GM21381 (cell line): ENCODE measurements around the gene TMEM44.
"Not testable (repeated sequence)": the region's sequence is repeated elsewhere in the genome, so short reads cannot be mapped to it uniquely, and the experiment has no call there.

Experiments
- ATAC-seq: cut with Tn5 transposase; IDR thresholded peaks from one replicate; pipeline ENCODE4 v1.9.1; 2021; ENCODE audit warnings: mild to moderate bottlenecking, moderate library complexity; ENCODE audit not compliant: unreplicated experiment

TMEM44 gene

GRCh38 chr3:194642769-194643168 is 9.6 kb upstream of the TMEM44 start:
- no peak for ATAC-seq

GRCh38 chr3:194640829-194641228 is 7.6 kb upstream of the TMEM44 start:
- ATAC-seq: no peak

DNA sequence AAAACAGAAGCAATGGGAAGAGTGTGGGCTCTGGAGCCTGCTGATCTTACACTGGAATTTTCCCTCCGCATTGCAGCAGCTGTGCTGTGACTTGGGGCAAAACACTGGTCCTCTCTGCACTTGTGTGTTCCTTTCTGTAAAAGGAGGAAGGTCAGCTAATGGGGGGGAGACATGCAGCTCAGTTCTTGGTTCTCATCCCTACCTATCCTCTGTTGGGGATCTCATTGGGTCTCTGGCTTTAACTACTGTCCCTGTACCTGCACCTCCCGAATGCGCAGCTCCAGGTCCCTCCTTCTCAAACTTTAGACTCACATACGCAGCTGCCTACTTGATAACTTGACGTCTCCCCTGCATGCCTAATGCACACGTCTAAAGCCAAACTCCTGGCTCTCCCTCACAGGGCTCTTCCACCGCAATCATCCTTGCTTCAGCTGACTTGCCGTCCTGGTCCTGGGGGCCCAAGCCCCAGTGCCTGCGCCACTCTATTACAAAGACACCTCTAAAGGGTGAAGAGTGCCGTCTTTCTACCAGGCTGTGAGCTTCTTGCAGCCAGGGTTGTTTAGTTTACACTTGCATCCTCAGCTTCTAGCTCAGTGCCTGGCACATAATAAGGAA is 5.9 kb upstream of the TMEM44 start:
- ATAC-seq: no peak

DNA sequence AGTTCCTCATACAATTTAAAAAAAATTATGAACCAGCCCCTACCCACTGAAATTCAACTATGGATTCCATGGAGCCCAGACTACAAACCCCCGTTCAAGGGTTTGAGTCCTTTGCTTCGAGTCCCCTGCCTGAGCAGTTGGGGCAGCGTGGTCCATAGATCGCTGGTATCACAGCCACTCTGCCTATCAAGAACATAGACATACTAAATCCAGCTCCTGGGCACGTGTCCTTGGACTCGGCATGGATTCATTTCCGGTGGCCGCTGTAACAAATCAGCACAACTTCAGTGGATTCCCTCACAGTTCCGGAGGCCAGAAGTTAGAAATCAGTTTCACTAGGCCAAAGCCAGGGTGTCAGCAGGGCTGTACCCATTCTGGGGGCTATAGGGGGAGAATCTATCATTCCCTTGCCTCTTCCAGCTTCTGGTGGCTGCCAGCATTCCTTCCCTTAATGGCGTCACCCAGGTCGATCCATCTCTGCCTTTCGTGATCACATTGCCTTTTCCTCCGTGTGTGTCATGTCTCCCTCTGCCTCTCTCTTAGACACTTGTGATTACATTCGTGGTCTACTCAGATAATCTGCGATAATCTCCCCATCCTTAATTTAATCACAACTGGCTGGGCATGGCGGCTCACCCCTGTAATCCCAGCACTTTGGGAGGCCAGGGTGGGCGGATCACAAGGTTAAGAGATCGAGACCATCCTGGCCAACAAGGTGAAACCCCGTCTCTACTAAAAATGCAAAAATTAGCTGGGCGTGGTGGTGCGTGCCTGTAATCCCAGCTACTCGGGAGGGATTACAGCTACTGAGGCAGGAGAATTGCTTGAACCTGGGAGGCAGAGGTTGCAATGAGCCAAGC is 4.6 kb upstream of the TMEM44 start:
- no peak for ATAC-seq

GRCh38 chr3:194637066-194637465 is 3.8 kb upstream of the TMEM44 start:
- ATAC-seq: no peak

GRCh38 chr3:194632809-194633348 is 340 bp downstream of the TMEM44 start:
- peak; percentile 61 for ATAC-seq

GRCh38 chr3:194632226-194632808 is 902 bp downstream of the TMEM44 start:
- ATAC-seq: no peak

DNA sequence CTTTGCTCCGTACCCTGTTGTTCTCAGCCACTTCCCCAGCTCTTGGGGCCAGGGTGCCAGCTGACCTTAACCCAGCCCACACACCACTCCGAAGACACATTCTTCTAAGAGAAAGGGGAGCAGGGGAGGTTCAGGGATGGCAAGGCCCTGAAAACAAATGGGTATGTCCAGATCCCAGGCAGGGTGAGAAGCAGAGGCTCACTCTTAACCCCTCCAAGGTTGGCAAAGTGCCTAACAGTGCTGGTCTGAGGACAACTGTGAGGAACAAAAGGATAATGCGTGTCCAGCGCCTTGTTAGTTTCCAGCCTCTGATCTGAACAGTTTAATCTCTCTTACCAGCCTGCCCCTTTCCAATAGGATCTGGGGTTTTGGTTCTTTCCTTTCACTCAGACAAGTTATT is 1.5 kb downstream of the TMEM44 start:
- no peak for ATAC-seq

- ATAC-seq: not testable (repeated sequence)
Measured at GRCh38 chr3:194630681-194631080, 2.5 kb downstream of the TMEM44 start.

GRCh38 chr3:194624956-194625355 is 8.3 kb downstream of the TMEM44 start:
- ATAC-seq: no peak

DNA sequence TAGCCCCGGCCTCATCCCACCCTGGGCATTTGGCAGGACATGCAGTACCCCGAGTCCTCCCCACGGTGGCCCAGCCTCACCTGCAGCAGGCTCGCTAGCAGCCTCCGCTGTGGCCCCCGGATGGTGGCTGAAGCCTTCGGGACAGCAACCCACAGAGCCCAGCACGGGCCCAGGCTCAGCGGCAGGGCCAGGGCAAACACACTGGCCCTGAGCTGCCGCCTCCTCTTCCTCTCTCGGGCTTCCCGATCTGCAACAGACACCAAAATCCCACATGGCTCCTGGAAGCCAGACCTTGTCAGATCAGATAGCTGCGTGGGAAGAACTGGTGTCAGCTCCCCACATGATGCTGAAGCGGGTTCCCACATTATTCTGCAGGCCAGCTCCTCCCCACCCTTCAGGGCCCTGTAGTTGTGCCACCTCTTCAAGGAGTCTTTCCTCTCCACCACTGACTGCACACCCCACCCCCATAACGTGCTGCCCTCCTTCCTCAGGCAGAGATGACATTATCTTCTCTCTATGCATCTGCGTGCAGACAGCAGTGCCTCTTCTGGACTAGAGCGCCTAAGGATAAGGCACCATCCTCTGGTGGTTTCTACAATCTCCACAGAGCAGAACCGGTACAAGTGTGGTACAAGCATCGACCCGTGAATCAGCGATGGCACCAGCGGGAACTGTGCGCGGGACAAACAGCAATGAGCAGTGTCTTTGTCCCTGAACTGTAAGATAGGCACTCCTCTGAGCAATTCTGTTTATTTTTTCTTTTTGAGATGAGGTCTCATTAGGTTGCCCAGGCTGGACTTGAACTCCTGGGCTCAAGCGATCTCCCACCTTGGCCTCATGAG is 9.5 kb downstream of the TMEM44 start:
- no peak for ATAC-seq

GRCh38 chr3:194622621-194623340 is 10.4 kb downstream of the TMEM44 start:
- ATAC-seq: no peak

DNA sequence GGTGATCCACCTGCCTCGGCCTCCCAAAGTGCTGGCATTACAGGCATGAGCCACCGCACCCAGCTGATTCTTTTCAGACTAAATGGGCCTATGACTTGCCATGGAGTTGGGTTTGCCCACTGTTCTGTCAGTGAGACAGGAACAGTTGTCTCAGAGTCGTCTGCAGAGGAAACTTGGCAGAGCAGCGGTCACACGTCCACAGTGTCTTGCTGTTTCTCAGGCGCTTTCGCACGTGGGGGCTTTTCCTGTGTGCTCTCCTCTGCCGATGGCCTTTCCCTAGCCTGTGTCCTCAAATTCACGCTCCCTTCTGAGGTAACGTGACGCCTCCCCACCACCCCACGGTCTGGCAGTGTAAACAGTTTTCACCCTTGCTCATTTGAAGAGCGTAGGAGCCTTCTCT is 11.3 kb downstream of the TMEM44 start:
- no peak for ATAC-seq

- ATAC-seq: no peak
Measured at GRCh38 chr3:194620196-194620595, 13.0 kb downstream of the TMEM44 start.

- no peak for ATAC-seq
Measured at GRCh38 chr3:194619741-194620140, 13.5 kb downstream of the TMEM44 start.

GRCh38 chr3:194618858-194619608 is 14.2 kb downstream of the TMEM44 start:
- ATAC-seq: no peak

DNA sequence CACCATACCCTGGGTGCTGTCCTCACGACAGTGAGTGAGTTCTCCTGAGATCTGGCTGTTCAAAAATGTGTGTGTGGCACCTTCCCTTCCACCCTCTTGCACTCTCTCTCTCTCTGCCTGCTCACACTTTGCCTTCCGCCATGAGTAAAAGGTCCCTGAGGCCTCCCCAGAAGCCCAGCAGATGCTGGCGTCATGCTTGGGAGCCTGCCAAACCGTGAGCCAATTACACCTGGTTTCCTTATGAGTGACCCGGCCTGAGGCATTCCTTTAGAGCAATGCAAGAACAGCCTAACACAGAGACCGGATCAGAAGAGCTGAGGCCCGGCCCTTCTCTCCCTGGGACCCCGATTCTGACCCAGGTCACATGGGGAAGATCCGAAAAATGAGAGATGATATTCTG is 15.4 kb downstream of the TMEM44 start:
- ATAC-seq: no peak

GRCh38 chr3:194617143-194617671 is 16.0 kb downstream of the TMEM44 start:
- no peak for ATAC-seq

DNA sequence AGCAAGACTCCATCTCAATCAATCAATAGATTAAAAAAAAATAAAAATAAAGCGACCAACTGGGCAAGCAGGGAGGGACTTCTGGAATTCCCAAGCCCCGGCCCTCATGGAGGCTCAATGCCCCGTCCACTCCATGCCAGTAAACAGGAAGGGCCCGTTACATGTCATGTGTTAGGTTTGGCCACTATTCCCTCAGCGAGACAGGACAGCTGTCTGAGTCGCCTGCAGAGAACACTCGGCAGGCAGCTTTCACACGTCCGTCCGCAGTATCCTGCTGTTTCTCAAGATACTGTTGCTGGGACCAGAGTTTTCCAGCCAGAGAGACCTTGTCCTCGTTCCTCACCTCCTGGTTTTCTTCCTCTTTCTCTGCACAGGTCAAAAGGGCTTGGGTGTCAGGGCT is 18.0 kb downstream of the TMEM44 start:
- ATAC-seq: no peak
